Esophagus muscularis mucosa (tissue), 4 donors: ENCODE measurements around the gene LRRC4C. TPM values are rescaled to one million over a fixed set of nuclear protein-coding genes. Genes with fewer than 3 reads are reported as not detected.

ENCODE experiments used
- DNase-seq: peaks from one replicate; pipeline ENCODE4 v3.0.0-alpha.2; 2017; ENCODE audit errors: extremely low spot score
- H3K27ac ChIP-seq, 4 donors: fragments of 200-600 bp; sonication (generic); replicated peaks in 1 of 4; 1 replicate in 3 of 4; 2 replicates in 1 of 4; pipeline ENCODE4 v1.5.1; 2016 to 2019; ENCODE audit warnings: mild to moderate bottlenecking in 1 of 4
- H3K27me3 ChIP-seq, 4 donors: fragments of 200-600 bp; sonication (generic); one replicate each; pipeline versions ENCODE4 v1.5.1 to v1.6.0; 2016 to 2019
- H3K36me3 ChIP-seq, 4 donors: fragments of 200-600 bp; sonication (generic); one replicate each; pipeline ENCODE4 v1.5.1; 2016 to 2019
- H3K4me1 ChIP-seq, 4 donors: fragments of 200-600 bp; sonication (generic); one replicate each; pipeline ENCODE4 v1.5.1; 2016 to 2019
- H3K4me3 ChIP-seq, 4 donors: fragments of 200-600 bp; sonication (generic); 1 replicate in 2 of 4; 2 replicates in 2 of 4; pipeline ENCODE4 v1.5.1; 2016 to 2019; ENCODE audit warnings: mild to moderate bottlenecking in 4 of 4, moderate library complexity in 1 of 4
- H3K9me3 ChIP-seq, 4 donors: fragments of 200-600 bp; sonication (generic); 1 replicate in 3 of 4; 2 replicates in 1 of 4; pipeline ENCODE4 v1.5.1; 2016 to 2019
- EP300 ChIP-seq: sonication (generic); formaldehyde crosslinking; IDR thresholded peaks from one replicate; pipeline ENCODE4 v1.6.1; 2017; ENCODE audit warnings: antibody characterized with exemption
- POLR2A ChIP-seq: fragments of 450-650 bp; IDR thresholded peaks from one replicate; pipeline ENCODE4 v1.6.1; 2017; ENCODE audit warnings: antibody characterized with exemption, moderate library complexity, mild to moderate bottlenecking, low read depth
- POLR2AphosphoS5 ChIP-seq, 2 donors: sonication (generic); formaldehyde crosslinking; IDR thresholded peaks; one replicate each; pipeline ENCODE4 v1.6.1; 2017; ENCODE audit warnings: antibody characterized with exemption in 2 of 2
- WGBS: methylation state at CpG from one replicate; pipeline ENCODE4 v1.1.5; 2018; 5-methylcytosine and 5-hydroxymethylcytosine counted together
- intact Hi-C: fragments of 100-400 bp; cut with DNase I; formaldehyde crosslinking; loops from one replicate; pipeline ENCODE4 v1.15.1; 2023
- total RNA-seq, 4 donors: library from RNA; depleted of rRNA; stranded (reverse); fragments of >200 nt; gene quantifications; one replicate each; pipeline versions ENCODE4 v1.1.0 to v1.2.1, GENCODE V29; 2016
- TF ChIP-seq, protein P1 (sequence below), 3 experiments: fragments of 200-600 bp in 2 of 3; fragments of 450-650 bp in 1 of 3; sonication (generic) in 2 of 3; IDR thresholded peaks; one replicate each; pipeline ENCODE4 v1.5.1; 2017 to 2019; ENCODE audit warnings: antibody characterized with exemption in 3 of 3, mild to moderate bottlenecking in 2 of 3, moderate library complexity in 1 of 3

LRRC4C gene
- total RNA-seq, 4 donors from 2014 or later: 1.2 to 4.0 (median 2.2) TPM

DNA sequence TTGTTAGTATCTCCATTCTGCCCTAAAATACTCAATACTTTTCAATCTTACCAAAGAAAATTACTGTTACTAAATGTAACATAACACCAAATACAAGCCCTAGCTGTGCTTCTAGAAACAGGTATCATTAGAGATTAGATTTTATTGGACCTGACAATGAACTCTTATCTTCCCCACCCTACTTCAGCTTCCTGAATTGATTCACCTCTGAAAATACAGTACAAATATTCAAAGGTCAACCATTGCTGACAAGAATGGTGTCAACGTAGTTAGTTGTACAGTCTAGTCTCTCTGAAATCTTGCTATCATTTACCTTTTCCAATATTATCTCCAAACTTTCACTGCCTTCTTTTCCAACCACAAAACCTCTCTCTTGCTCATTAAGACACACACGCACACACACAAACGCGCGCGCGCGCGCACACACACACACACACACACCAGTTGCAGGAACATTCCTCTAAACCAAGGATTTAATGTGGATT, 22.4 kb downstream of the LRRC4C start:
- DNase-seq: no peak
- intact Hi-C loops: no loop called here

DNA sequence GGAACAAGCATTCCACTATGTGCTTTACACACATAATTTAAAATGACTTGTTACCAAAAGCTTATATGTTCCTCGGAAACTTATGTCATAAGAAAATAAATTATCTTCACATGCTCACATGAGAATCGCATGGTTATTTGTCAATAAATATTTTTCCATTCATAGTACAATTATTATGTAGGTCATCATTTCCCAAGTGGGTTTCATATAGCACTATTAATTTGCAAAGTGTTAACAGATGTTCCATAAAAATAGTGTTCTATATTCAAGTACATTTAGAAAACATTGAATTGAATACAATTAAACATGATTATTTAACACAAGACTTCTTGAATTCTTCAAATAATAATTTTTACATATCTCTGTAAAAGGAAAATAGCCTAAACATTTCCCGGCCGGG, 23.9 kb downstream of the LRRC4C start:
- no peak for DNase-seq
- Histone ChIP-seq H3K27ac (no peak overlapping the region), H3K27me3 (peaks cover 0 to 3% (median 0%) of the 10 kb centered on the region in 4 donors), H3K36me3 (no peaks in the 10 kb centered on the region), H3K4me1 (no peaks in the 10 kb centered on the region), H3K9me3 (no peaks in the 10 kb centered on the region), H3K4me3 (no peak overlapping the region)
- 79% methylated on average over 4 of the region's 4 CpGs for WGBS
- no peak for TF ChIP-seq POLR2AphosphoS5 (IDR thresholded peaks at IDR 0.05)
- no peak for TF ChIP-seq EP300
- TF ChIP-seq, protein P1, sequence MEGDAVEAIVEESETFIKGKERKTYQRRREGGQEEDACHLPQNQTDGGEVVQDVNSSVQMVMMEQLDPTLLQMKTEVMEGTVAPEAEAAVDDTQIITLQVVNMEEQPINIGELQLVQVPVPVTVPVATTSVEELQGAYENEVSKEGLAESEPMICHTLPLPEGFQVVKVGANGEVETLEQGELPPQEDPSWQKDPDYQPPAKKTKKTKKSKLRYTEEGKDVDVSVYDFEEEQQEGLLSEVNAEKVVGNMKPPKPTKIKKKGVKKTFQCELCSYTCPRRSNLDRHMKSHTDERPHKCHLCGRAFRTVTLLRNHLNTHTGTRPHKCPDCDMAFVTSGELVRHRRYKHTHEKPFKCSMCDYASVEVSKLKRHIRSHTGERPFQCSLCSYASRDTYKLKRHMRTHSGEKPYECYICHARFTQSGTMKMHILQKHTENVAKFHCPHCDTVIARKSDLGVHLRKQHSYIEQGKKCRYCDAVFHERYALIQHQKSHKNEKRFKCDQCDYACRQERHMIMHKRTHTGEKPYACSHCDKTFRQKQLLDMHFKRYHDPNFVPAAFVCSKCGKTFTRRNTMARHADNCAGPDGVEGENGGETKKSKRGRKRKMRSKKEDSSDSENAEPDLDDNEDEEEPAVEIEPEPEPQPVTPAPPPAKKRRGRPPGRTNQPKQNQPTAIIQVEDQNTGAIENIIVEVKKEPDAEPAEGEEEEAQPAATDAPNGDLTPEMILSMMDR (IDR thresholded peaks at IDR 0.05): no peak
- no peak for TF ChIP-seq POLR2A
- intact Hi-C loops: no loop called here

More for the DNA sequence above, 22.4 kb downstream of the LRRC4C start:
- TF ChIP-seq, protein P1 (IDR thresholded peaks at IDR 0.05): no peak
- no peak for TF ChIP-seq POLR2AphosphoS5 (IDR thresholded peaks at IDR 0.05)
- TF ChIP-seq EP300: no peak
- no peak for TF ChIP-seq POLR2A
- Histone ChIP-seq H3K36me3 (no peaks in the 10 kb centered on the region), H3K4me3 (no peak overlapping the region), H3K27me3 (peaks cover 0 to 3% (median 0%) of the 10 kb centered on the region in 4 donors), H3K27ac (no peak overlapping the region), H3K9me3 (no peaks in the 10 kb centered on the region), H3K4me1 (no peaks in the 10 kb centered on the region)
- WGBS: 89% methylated on average over 9 of the region's 9 CpGs

DNA sequence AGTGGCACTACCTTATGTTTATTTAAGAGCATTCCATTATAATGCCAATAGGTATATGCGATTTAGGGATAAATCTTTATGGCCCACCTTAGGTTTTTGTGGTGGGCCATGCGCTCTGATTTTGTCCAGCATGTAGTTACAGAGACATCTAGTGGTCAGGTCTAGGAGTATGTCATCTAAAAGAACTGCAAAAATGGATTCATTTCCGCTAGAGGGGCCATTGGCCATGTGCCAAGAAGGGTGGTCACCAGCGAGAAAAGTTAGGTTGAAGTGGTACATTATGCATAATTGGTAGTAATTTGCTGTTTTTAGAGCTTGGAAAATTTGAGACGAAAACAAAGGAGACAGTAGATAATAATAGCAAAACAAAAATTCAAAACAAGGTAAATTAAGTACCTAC, 27.7 kb downstream of the LRRC4C start:
- DNase-seq: no peak
- Histone ChIP-seq H3K4me3 (no peak overlapping the region), H3K27ac (no peak overlapping the region), H3K9me3 (no peaks in the 10 kb centered on the region), H3K4me1 (no peaks in the 10 kb centered on the region), H3K36me3 (no peaks in the 10 kb centered on the region), H3K27me3 (peaks cover 0 to 3% (median 0%) of the 10 kb centered on the region in 4 donors)
- 44% methylated on average over 5 of the region's 5 CpGs for WGBS
- TF ChIP-seq POLR2A (no peak), POLR2AphosphoS5 (IDR thresholded peaks at IDR 0.05) (no peak), EP300 (no peak)
- TF ChIP-seq, protein P1 (IDR thresholded peaks at IDR 0.05): peak in 1 of 3 experiments; percentile 19
- intact Hi-C loops: no loop called here

DNA sequence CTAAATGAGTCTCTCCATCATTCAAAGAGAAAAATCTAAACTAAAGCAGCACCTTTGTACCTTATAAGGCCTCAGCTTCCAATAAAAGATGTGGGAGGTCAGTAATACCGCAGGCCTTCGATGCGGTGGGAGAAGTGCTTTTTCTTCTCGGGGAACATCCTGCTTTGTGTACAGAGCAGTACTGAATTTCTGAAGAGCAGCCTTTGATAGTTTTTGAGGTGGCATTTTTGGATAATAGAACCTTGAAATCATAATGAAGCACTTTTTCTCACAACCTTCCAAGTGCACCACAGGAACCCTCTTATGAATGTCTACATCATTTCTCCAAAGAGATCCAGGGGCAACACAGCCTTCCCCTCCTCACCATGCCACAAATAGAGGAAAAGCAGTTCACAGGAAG, 39.6 kb downstream of the LRRC4C start:
- no peak for TF ChIP-seq EP300
- TF ChIP-seq, protein P1 (IDR thresholded peaks at IDR 0.05): no peak
- no peak for TF ChIP-seq POLR2AphosphoS5 (IDR thresholded peaks at IDR 0.05)
- no peak for TF ChIP-seq POLR2A
- no peak overlapping the region for H3K4me3 ChIP-seq
- no peak overlapping the region for H3K27ac ChIP-seq
- DNase-seq: no peak
- no peaks in the 10 kb centered on the region for H3K9me3 ChIP-seq
- no peaks in the 10 kb centered on the region for H3K4me1 ChIP-seq
- no peaks in the 10 kb centered on the region for H3K27me3 ChIP-seq
- WGBS: 94% methylated on average over 4 of the region's 4 CpGs
- H3K36me3 ChIP-seq: no peaks in the 10 kb centered on the region
- intact Hi-C loops: no loop called here
